Right atrium auricular region (tissue), 2 donors: ENCODE results near the gene BRD4. TPM values are rescaled to one million over a fixed set of nuclear protein-coding genes. Genes with fewer than 3 reads are reported as not detected.

ENCODE experiments used
- DNase-seq: peaks from one replicate; pipeline ENCODE4 v3.0.0-alpha.2; 2019; ENCODE audit warnings: low spot score
- H3K27ac ChIP-seq, 2 donors: fragments of 200-600 bp; sonication (generic); 1 replicate in 1 of 2; 2 replicates in 1 of 2; pipeline ENCODE4 v1.5.1; 2016 to 2019
- H3K27me3 ChIP-seq, 2 donors: fragments of 200-600 bp; sonication (generic); one replicate each; pipeline versions ENCODE4 v1.5.1 to v1.6.0; 2017 to 2019
- H3K36me3 ChIP-seq: fragments of 200-600 bp; sonication (generic); one replicate; pipeline ENCODE4 v1.5.1; 2016
- H3K4me1 ChIP-seq, 2 donors: fragments of 200-600 bp; sonication (generic); one replicate each; pipeline versions ENCODE4 v1.5.1 to v1.6.0; 2017 to 2019
- H3K4me3 ChIP-seq, 2 donors: fragments of 200-600 bp; sonication (generic); 1 replicate in 1 of 2; 2 replicates in 1 of 2; pipeline ENCODE4 v1.5.1; 2017 to 2019; ENCODE audit warnings: mild to moderate bottlenecking in 1 of 2, moderate library complexity in 1 of 2
- H3K9me3 ChIP-seq, 2 donors: fragments of 200-600 bp; sonication (generic); one replicate each; pipeline ENCODE4 v1.5.1; 2019
- CTCF ChIP-seq, 2 donors: fragments of 200-600 bp; sonication (generic); IDR thresholded peaks; one replicate each; pipeline ENCODE4 v1.5.1; 2019; ENCODE audit warnings: antibody characterized with exemption in 2 of 2
- total RNA-seq, 2 donors: library from RNA; depleted of rRNA; stranded (reverse); fragments of >200 nt; gene quantifications; one replicate each; pipeline ENCODE4 v1.1.0, GENCODE V29; 2016

Gene BRD4
- total RNA-seq, 2 donors from 2014 or later = 23.6 to 41.0 TPM

DNA sequence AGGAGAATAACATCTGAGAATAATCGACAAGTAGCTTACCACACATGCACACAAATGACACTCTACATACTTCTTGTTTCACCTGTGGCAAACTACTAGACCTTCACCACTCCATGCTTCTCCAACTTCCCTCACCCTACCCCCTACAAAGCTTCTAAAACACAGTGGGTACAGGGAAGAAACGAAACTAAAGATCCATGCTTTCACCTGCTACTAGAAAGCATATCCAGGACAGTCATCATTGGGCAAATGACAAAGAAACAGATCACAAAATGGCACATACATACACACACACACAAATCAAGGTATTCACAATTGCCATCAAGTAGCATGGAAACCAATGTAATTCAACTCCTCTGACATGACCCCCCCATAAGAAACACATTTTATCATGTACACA lies 10.6 kb downstream of the BRD4 start:
- H3K27ac ChIP-seq = no peak overlapping the region
- no peaks in the 10 kb centered on the region for H3K27me3 ChIP-seq
- H3K4me1 ChIP-seq = peaks cover 3 to 98% of the 10 kb centered on the region in 2 donors
- no peaks in the 10 kb centered on the region for H3K9me3 ChIP-seq
- DNase-seq = no peak
- TF ChIP-seq CTCF (IDR thresholded peaks at IDR 0.05) = no peak
- H3K36me3 ChIP-seq = no peaks in the 10 kb centered on the region
- no peak overlapping the region for H3K4me3 ChIP-seq

DNA sequence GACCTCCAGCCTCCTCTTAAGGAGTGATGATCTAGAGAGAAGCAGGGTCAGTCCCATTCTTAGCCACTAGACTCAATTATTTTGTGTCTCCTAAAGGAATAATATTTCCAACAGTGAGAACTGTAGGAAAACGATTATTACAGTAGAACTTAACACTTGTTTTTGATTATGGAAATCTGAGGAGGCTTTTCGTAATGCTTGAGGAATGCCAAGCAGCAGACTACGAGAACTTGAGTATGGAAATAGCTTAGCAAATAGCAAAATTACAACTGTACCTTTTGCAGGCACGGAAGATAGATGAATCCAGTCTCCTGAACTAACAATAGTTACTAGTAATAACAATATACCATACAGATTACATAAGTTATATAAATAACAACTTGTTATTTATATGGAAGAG lies 12.2 kb downstream of the BRD4 start:
- Histone ChIP-seq H3K36me3 (no peaks in the 10 kb centered on the region), H3K27me3 (no peaks in the 10 kb centered on the region), H3K4me1 (peaks cover 3 to 92% of the 10 kb centered on the region in 2 donors), H3K4me3 (no peak overlapping the region), H3K27ac (no peak overlapping the region), H3K9me3 (no peaks in the 10 kb centered on the region)
- DNase-seq = no peak
- TF ChIP-seq CTCF (IDR thresholded peaks at IDR 0.05) = no peak

- Histone ChIP-seq H3K27ac (peak overlapping the region in 1 of 2 donors; percentile 11), H3K4me3 (no peak overlapping the region), H3K27me3 (no peaks in the 10 kb centered on the region), H3K9me3 (no peaks in the 10 kb centered on the region), H3K36me3 (no peaks in the 10 kb centered on the region), H3K4me1 (peaks cover 3 to 90% of the 10 kb centered on the region in 2 donors)
- no peak for DNase-seq
- TF ChIP-seq CTCF (IDR thresholded peaks at IDR 0.05) = no peak
Observed at GRCh38 chr19:15318241-15318691, 14.1 kb downstream of the BRD4 start.

- peaks cover 3 to 84% of the 10 kb centered on the region in 2 donors for H3K4me1 ChIP-seq
- DNase-seq = no peak
- H3K9me3 ChIP-seq = no peaks in the 10 kb centered on the region
- no peak for TF ChIP-seq CTCF (IDR thresholded peaks at IDR 0.05)
- no peak overlapping the region for H3K4me3 ChIP-seq
- H3K36me3 ChIP-seq = no peaks in the 10 kb centered on the region
- H3K27me3 ChIP-seq = no peaks in the 10 kb centered on the region
- H3K27ac ChIP-seq = peak overlapping the region in 1 of 2 donors; percentile 11
Observed at GRCh38 chr19:15317392-15318071, 14.8 kb downstream of the BRD4 start.

DNA sequence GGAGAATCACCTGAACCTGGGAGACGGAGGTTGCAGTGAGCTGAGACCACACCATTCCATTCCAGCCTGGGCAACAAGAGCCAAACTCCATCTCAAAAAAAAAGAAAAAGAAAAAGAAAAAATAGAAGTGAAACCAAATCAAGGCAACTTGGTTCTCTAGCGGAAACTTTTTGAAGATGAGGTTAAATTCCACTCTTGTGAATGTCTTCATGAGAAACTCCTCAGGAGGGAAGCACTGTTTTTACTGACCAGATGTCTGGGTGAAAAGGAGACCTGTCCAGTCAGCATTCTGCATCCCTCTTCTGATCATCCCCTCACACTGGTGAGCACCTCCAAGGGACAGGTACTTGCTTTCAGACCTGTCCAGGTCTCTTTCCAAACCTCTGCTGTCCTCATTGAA lies 15.8 kb downstream of the BRD4 start:
- H3K9me3 ChIP-seq = no peaks in the 10 kb centered on the region
- DNase-seq = no peak
- no peak overlapping the region for H3K4me3 ChIP-seq
- TF ChIP-seq CTCF (IDR thresholded peaks at IDR 0.05) = no peak
- no peak overlapping the region for H3K27ac ChIP-seq
- peaks cover 3 to 75% of the 10 kb centered on the region in 2 donors for H3K4me1 ChIP-seq
- no peaks in the 10 kb centered on the region for H3K27me3 ChIP-seq
- no peaks in the 10 kb centered on the region for H3K36me3 ChIP-seq

DNA sequence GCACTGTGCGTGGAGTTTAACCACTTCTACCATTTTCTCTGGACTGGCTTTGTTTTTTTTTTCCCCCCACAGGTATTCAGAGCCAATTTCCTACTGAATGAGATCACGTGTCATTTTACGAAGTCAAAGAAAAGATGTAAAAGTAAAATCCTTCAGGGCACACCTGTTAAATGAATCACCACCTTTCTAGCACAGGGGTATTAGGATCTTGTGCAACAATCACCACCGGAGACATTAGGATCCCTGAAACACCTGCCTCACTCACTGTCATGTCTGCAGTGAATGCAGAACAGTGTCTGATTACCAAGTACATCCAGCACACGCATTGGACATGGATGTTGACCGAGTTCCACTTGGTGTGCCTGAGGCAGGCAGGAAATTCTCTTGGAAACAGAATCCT lies 17.2 kb downstream of the BRD4 start:
- no peak overlapping the region for H3K4me3 ChIP-seq
- H3K27me3 ChIP-seq = no peaks in the 10 kb centered on the region
- no peaks in the 10 kb centered on the region for H3K36me3 ChIP-seq
- no peak for TF ChIP-seq CTCF (IDR thresholded peaks at IDR 0.05)
- H3K27ac ChIP-seq = no peak overlapping the region
- H3K9me3 ChIP-seq = no peaks in the 10 kb centered on the region
- peaks cover 3 to 70% of the 10 kb centered on the region in 2 donors for H3K4me1 ChIP-seq
- DNase-seq = no peak
